NCI-H524 treated with DMSO at 0.1 percent for 48 hours (cell line): ENCODE measurements around the gene NTRK2.

Experiments
- DNase-seq: peaks from one replicate; lab custom pipeline; 2025; lab: John Stamatoyannopoulos, UW

NTRK2 gene

GRCh38 chr9:84736081-84736480 lies 66.6 kb downstream of the NTRK2 start:
- no peak for DNase-seq

- DNase-seq: no peak
These were observed 67.0 kb downstream of the NTRK2 start for GRCh38 chr9:84736536-84736935.

- DNase-seq: no peak
These were observed 68.8 kb downstream of the NTRK2 start for GRCh38 chr9:84738353-84738752.

GRCh38 chr9:84742261-84742660 lies 72.7 kb downstream of the NTRK2 start:
- DNase-seq: no peak

- no peak for DNase-seq
These were observed 74.7 kb downstream of the NTRK2 start for GRCh38 chr9:84744195-84744594.

GRCh38 chr9:84744726-84745125 lies 75.2 kb downstream of the NTRK2 start:
- DNase-seq: no peak

GRCh38 chr9:84748112-84748511 lies 78.6 kb downstream of the NTRK2 start:
- DNase-seq: no peak

- DNase-seq: no peak
These were observed 80.8 kb downstream of the NTRK2 start for GRCh38 chr9:84750152-84750865.

GRCh38 chr9:84751921-84752320 lies 82.4 kb downstream of the NTRK2 start:
- DNase-seq: no peak

GRCh38 chr9:84754461-84754860 lies 84.9 kb downstream of the NTRK2 start:
- no peak for DNase-seq

GRCh38 chr9:84754881-84755280 lies 85.4 kb downstream of the NTRK2 start:
- DNase-seq: no peak

GRCh38 chr9:84755380-84755779 lies 85.9 kb downstream of the NTRK2 start:
- no peak for DNase-seq

- no peak for DNase-seq
These were observed 86.6 kb downstream of the NTRK2 start for GRCh38 chr9:84756171-84756570.

- no peak for DNase-seq
These were observed 87.2 kb downstream of the NTRK2 start for GRCh38 chr9:84756731-84757130.

GRCh38 chr9:84758817-84759216 lies 89.3 kb downstream of the NTRK2 start:
- no peak for DNase-seq

GRCh38 chr9:84759300-84759750 lies 89.8 kb downstream of the NTRK2 start:
- DNase-seq: no peak

GRCh38 chr9:84759804-84760203 lies 90.3 kb downstream of the NTRK2 start:
- no peak for DNase-seq

- no peak for DNase-seq
These were observed 91.7 kb downstream of the NTRK2 start for GRCh38 chr9:84761137-84761808.

GRCh38 chr9:84772511-84772910 lies 103.0 kb downstream of the NTRK2 start:
- DNase-seq: no peak

- no peak for DNase-seq
These were observed 103.5 kb downstream of the NTRK2 start for GRCh38 chr9:84773022-84773421.

GRCh38 chr9:84775056-84775643 lies 105.6 kb downstream of the NTRK2 start:
- DNase-seq: no peak

GRCh38 chr9:84778570-84778969 lies 109.0 kb downstream of the NTRK2 start:
- DNase-seq: no peak

- no peak for DNase-seq
These were observed 110.4 kb downstream of the NTRK2 start for GRCh38 chr9:84779883-84780282.
